ENCODE measurements around the gene CHID1. TPM values are rescaled to one million over a fixed set of nuclear protein-coding genes. Genes with fewer than 3 reads are reported as not detected.

Gene CHID1
- total RNA-seq, 1 donor from 2014 or later: 17.5 TPM

- DNase-seq (ENCODE audit: low spot score in 2 of 2): no peak
- no peak for FAIRE-seq
These were observed 70.6 kb downstream of the CHID1 start for GRCh38 chr11:839875-840617.

DNA sequence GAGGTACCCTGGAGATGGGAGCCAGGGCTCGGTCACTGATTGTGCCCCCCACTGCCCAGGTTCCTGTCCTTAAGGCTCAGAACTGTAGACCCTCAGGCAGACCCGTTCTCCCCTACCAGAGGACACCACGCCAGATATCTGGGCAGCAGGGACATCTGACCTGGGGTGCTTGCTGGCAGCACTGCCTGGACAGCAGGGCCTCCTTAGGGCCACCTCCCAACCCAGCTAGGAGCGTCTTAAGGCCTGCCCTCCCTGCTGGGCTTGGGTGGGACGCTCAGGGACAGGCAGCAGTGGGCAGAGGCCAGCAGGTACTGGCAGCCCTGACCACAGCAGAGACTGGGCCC lies 71.4 kb downstream of the CHID1 start:
- no peak for FAIRE-seq
- no peak for DNase-seq (ENCODE audit: low spot score in 2 of 2)

- no peak for FAIRE-seq
- no peak for DNase-seq (ENCODE audit: low spot score in 2 of 2)
These were observed 72.0 kb downstream of the CHID1 start for GRCh38 chr11:838441-839279.

DNA sequence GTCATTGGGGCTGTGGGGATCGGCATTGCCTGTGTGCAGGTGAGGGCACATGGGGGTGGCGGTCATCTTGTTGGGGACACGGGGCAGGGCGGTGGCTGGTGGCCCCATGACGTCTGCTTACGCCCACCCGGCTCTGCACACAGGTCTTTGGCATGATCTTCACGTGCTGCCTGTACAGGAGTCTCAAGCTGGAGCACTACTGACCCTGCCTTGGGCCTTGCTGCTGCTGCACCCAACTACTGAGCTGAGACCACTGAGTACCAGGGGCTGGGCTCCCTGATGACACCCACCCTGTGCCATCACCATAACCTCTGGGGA lies 72.7 kb downstream of the CHID1 start:
- FAIRE-seq (no peak), DNase-seq (ENCODE audit: low spot score in 2 of 2) (no peak)

DNA sequence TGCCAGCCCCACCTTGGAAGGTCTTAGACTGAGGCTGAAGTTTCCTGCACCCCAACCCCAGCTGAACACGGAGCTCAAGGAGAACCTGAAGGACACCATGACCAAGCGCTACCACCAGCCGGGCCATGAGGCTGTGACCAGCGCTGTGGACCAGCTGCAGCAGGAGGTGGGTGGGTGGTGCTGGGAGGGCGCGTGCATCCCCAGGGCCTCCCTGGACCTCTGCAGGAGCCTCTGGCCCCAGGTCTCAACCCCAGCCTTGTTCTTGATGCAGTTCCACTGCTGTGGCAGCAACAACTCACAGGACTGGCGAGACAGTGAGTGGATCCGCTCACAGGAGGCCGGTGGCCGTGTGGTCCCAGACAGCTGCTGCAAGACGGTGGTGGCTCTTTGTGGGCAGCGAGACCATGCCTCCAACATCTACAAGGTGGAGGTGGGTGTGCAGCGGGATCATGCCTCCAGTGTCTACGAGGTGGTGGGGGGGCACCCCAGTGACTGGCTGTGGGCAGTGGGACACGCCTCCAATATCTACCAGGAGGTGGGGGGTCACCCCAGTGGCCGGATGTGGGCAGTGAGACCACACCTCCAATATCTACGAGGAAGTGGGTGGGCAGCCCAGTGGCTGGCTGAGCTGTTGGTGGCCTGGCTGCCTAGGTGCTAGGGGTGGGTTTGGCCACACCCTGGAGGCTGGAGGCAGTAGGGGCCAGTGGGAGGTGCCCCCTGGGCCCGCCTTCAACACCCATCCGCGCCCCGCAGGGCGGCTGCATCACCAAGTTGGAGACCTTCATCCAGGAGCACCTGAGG lies 73.2 kb downstream of the CHID1 start:
- DNase-seq (ENCODE audit: low spot score in 2 of 2): no peak
- no peak for FAIRE-seq

- DNase-seq (ENCODE audit: low spot score in 2 of 2) (no peak), FAIRE-seq (no peak)
These were observed 73.9 kb downstream of the CHID1 start for GRCh38 chr11:836700-837099.

GRCh38 chr11:836274-836673 lies 74.3 kb downstream of the CHID1 start:
- FAIRE-seq: no peak

DNA sequence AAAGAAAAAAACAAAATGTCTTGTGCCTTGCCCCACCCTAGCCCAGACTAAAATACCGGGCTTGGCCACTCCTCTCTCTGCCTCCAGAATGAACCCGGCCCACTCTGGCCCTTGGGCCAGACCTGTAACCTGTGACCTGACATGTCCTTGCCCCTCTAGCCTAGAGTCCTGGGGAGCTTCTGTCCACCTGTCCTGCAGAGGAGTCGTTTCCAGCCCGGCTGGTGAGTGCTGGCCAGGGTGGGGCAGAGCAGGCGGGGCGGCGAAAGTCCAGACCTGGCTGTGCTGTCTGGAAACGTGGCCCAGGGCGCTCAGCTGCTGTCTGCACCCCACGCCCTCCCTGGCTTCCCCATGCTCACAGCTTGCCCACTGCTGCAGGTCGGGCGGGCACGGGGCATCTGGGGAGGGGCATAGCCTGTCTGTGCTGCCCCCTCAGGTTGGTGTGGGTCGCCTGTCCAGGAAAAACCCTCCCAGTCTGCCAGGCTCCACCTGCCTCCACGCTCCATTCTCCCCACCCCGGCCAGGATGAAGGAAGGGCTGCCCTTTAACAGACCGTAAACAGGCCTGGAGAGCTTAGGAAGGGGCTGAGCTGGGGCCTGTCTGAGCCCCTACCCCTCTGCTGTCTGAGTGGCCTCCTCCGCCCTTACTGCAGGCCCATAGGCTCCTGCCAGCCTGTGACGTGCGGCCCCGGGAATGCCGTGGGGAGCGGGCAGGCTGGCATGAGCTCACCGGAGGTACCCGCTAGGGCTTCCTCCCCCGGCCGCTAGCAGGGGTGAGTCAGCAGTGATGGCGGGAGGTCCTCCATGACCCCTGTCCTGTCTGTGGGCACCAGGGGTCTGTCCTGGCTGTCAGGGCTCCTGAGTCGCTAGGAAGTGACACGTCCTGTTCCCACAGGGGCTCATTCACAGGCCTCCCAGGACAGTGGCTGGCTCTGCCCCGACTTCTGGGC lies 76.0 kb downstream of the CHID1 start:
- FAIRE-seq (no peak), DNase-seq (ENCODE audit: low spot score in 2 of 2) (peak in 1 of 2 donors; percentile 73)

More at GRCh38 chr11:836274-836673, 74.3 kb downstream of the CHID1 start:
- DNase-seq (ENCODE audit: low spot score in 2 of 2): no peak

DNA sequence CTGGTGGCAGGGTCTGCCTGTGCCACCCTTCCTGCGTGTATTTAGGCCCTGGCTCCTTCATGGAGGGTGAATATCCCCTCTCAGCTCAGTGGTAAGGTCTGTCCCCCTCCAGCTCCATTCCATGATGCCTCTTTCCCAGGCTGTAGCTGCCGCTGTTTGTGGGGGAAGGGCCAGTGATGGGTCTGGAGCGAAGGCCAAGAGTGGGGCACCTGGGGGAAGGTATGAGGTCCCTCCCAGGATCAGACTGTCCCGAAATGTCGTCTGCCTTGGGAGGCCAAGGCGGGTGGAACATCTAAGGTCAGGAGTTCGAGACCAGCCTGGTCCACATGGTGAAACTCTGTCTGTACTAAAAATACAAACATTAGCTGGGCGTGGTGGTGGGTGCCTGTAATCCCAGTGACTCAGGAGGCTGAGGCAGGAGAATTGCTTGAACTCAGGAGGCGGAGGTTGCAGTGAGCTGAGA lies 76.7 kb downstream of the CHID1 start:
- no peak for DNase-seq (ENCODE audit: low spot score in 2 of 2)
- no peak for FAIRE-seq

GRCh38 chr11:833114-833791 lies 77.4 kb downstream of the CHID1 start:
- FAIRE-seq (no peak), DNase-seq (ENCODE audit: low spot score in 2 of 2) (no peak)

GRCh38 chr11:832529-833113 lies 78.0 kb downstream of the CHID1 start, which contains the start of gene CD151:
CD151 (plus strand) TSS chr11:832952; CDS start chr11:836070, 3,118 bp downstream.
- no peak for FAIRE-seq

GRCh38 chr11:831961-832528 lies 78.6 kb downstream of the CHID1 start:
- DNase-seq (ENCODE audit: low spot score in 2 of 2) (no peak), FAIRE-seq (no peak)

More at GRCh38 chr11:832529-833113, 78.0 kb downstream of the CHID1 start, which contains the start of gene CD151:
- peak in 1 of 2 donors; percentile 66 for DNase-seq (ENCODE audit: low spot score in 2 of 2)

- no peak for FAIRE-seq
- no peak for DNase-seq (ENCODE audit: low spot score in 2 of 2)
These were observed 79.3 kb downstream of the CHID1 start for GRCh38 chr11:831118-831864.

GRCh38 chr11:830295-831117 lies 80.1 kb downstream of the CHID1 start:
- peak in 1 of 2 donors; percentile 58 for DNase-seq (ENCODE audit: low spot score in 2 of 2)
- FAIRE-seq: no peak

DNA sequence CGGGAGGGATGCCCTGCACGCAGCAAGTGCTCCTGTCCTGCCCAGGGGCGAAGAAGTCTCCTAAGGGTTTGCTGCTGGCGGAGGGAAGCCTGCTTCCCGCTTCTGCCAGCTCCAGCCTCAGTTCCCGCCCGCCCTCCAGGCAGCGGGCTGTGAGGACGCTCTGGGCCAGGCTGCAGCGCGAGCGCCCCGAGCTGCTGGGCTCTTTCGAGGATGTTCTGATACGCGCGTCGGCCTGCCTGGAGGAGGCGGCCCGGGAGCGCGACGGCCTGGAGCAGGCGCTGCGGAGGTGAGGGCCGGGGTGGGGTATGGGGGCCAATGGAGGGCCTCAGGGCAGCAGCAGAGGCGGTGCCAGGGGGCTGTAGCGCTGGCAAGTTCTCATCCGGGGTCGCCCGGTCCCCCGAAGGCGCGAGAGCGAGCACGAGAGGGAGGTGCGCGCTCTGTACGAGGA lies 80.7 kb downstream of the CHID1 start:
- FAIRE-seq (no peak), DNase-seq (ENCODE audit: low spot score in 2 of 2) (no peak)

DNA sequence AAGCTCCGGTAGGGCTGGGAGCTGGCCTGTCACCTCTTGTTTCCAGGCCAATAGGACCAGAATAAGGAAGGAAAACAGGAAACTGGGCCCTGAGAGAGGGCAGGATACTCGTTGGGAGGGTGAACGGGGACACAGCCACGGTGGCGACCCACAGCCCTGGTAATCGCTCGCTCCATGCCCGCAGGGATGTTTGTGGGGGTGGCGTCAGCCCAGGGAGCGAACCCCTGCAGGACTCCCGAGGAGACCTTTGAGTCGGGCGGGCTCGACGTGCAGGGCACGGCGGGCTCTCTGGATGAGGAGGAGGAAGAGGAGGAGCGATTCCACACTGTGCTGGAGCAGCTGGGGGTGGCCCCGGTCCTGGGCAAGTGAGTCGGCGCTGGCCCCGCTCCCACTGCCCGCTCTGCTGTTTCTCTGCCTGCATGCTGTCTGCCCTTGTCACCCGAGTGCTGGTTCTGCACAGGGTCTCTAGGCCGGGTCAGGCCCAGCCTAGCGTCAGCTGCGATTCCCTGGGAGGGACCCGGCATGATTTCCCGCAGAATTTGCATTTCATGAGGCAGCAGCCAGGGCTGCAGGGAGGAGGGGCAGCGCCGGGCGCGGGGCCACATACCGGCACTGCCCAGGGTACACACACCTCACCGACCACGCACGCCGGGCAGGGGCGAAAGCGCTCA lies 81.3 kb downstream of the CHID1 start:
- DNase-seq (ENCODE audit: low spot score in 2 of 2): no peak

More for the DNA sequence above, 81.3 kb downstream of the CHID1 start:
- FAIRE-seq: no peak
